ENCODE measurements around the gene GGT6. TPM values are rescaled to one million over a fixed set of nuclear protein-coding genes. Genes with fewer than 3 reads are reported as not detected.

Gene GGT6
- total RNA-seq, 1 donor = not detected

- TF ChIP-seq CTCF (IDR thresholded peaks at IDR 0.05; ENCODE audit: extremely low read depth, low read depth, low read length) = no peak
- H4K20me1 ChIP-seq (ENCODE audit: insufficient read depth, low read length) = peaks cover 17% of the 10 kb centered on the region
- DNase-seq (ENCODE audit: insufficient read length, low spot score, missing footprints) = no peak
- H2AFZ ChIP-seq (ENCODE audit: low read length) = no peak overlapping the region
- H3K9me3 ChIP-seq (ENCODE audit: low read depth, low read length) = no peaks in the 10 kb centered on the region
- H3K4me1 ChIP-seq (ENCODE audit: insufficient read depth, low read length) = peaks cover 11% of the 10 kb centered on the region
- peaks cover 62% of the 10 kb centered on the region for H3K36me3 ChIP-seq (ENCODE audit: insufficient read depth, low read length)
- H3K27me3 ChIP-seq (ENCODE audit: insufficient read depth, low read length) = no peaks in the 10 kb centered on the region
- no peak overlapping the region for H3K4me3 ChIP-seq (ENCODE audit: insufficient read depth, low read length)
- no peak overlapping the region for H3K27ac ChIP-seq (ENCODE audit: low read depth, low read length)
- no peak overlapping the region for H3K4me2 ChIP-seq (ENCODE audit: insufficient read depth, low read length)
- H3K79me2 ChIP-seq (ENCODE audit: insufficient read depth, low read length) = peaks cover 18% of the 10 kb centered on the region
Observed at GRCh38 chr17:4549781-4550533, 10.4 kb downstream of the GGT6 start.

- DNase-seq (ENCODE audit: insufficient read length, low spot score, missing footprints) = peak; percentile 82
- Histone ChIP-seq H3K4me1 (ENCODE audit: insufficient read depth, low read length) (peaks cover 4% of the 10 kb centered on the region), H4K20me1 (ENCODE audit: insufficient read depth, low read length) (peaks cover 13% of the 10 kb centered on the region), H2AFZ (ENCODE audit: low read length) (no peak overlapping the region), H3K36me3 (ENCODE audit: insufficient read depth, low read length) (peaks cover 65% of the 10 kb centered on the region), H3K9me3 (ENCODE audit: low read depth, low read length) (no peaks in the 10 kb centered on the region), H3K27me3 (ENCODE audit: insufficient read depth, low read length) (no peaks in the 10 kb centered on the region), H3K79me2 (ENCODE audit: insufficient read depth, low read length) (peaks cover 8% of the 10 kb centered on the region), H3K27ac (ENCODE audit: low read depth, low read length) (no peak overlapping the region), H3K4me2 (ENCODE audit: insufficient read depth, low read length) (no peak overlapping the region), H3K4me3 (ENCODE audit: insufficient read depth, low read length) (no peak overlapping the region)
- no peak for TF ChIP-seq CTCF (IDR thresholded peaks at IDR 0.05; ENCODE audit: extremely low read depth, low read depth, low read length)
Observed at GRCh38 chr17:4548721-4549531, 11.5 kb downstream of the GGT6 start.

GRCh38 chr17:4548061-4548461 is 12.3 kb downstream of the GGT6 start:
- Histone ChIP-seq H3K4me3 (ENCODE audit: insufficient read depth, low read length) (no peak overlapping the region), H3K4me1 (ENCODE audit: insufficient read depth, low read length) (no peaks in the 10 kb centered on the region), H3K4me2 (ENCODE audit: insufficient read depth, low read length) (no peak overlapping the region), H3K9me3 (ENCODE audit: low read depth, low read length) (no peaks in the 10 kb centered on the region), H3K36me3 (ENCODE audit: insufficient read depth, low read length) (peaks cover 57% of the 10 kb centered on the region), H3K27ac (ENCODE audit: low read depth, low read length) (no peak overlapping the region), H3K79me2 (ENCODE audit: insufficient read depth, low read length) (peaks cover under 1% of the 10 kb centered on the region), H3K27me3 (ENCODE audit: insufficient read depth, low read length) (no peaks in the 10 kb centered on the region), H4K20me1 (ENCODE audit: insufficient read depth, low read length) (peaks cover 10% of the 10 kb centered on the region), H2AFZ (ENCODE audit: low read length) (no peak overlapping the region)
- no peak for DNase-seq (ENCODE audit: insufficient read length, low spot score, missing footprints)
- TF ChIP-seq CTCF (IDR thresholded peaks at IDR 0.05; ENCODE audit: extremely low read depth, low read depth, low read length) = no peak

Measured in osteoblast (primary cell).